Adipose tissue (tissue), 3 donors: ENCODE data around the gene DPF3. TPM values are rescaled to one million over a fixed set of nuclear protein-coding genes. Genes with fewer than 3 reads are reported as not detected.

Experiments used
- H3K27ac ChIP-seq: one replicate; pipeline ENCODE4 v1.5.1; 2013; ENCODE audit warnings: low read depth, low read length
- WGBS, 3 donors: extraction: QIAGEN DNeasy Blood & Tissue Kit; methylation state at CpG; one replicate each; pipeline ENCODE4 v1.1.7; 2013; 5-methylcytosine and 5-hydroxymethylcytosine counted together
- polyA plus RNA-seq, 3 donors: library from polyadenylated mRNA; stranded (reverse); fragments of 200-250 nt; gene quantifications; one replicate each; pipeline ENCODE4 v1.2.3, GENCODE V29; 2013
- donor health status: healthy with polysubstance abuse.
- donor health status: Bipolar disorder and iron deficiency.
- donor health status: healthy.

Gene DPF3
- polyA plus RNA-seq, 3 donors = 0.37 to 0.79 (median 0.41) TPM

DNA sequence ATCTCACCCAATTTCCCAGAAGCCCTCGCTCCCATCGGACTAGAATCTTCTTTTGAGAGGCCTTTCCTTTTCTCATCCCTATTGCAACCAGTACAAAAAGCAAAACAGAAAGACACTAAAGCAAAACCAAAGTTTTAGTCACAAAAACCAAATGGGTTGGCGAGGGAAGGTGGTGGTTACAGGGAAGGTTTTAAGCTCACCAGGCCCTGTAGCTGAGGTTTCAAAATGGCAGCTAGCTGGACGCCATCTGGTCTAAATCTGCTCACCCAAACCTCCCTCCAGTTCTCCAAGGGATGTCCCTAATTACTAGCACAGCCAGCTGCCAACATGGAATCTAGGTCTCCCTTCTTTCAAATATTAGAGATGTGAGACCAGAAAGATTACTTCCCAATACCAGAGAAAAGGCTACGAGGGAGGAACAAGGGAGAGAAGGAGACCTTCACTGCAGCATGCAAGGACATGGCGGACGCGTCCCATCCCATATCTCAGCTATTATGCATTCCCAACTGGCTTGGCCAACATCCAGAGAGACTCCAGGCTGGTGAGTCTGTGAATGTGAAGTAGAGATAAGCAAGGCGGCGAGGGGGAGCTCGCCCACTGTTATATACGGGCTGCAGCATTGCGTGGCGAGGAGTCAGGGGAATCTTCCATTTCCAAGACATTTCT is 70.8 kb downstream of the DPF3 start:
- H3K27ac ChIP-seq = no peak overlapping the region
- 87 to 95% (median 89%) methylated on average over 14 of the region's 14 CpGs for WGBS, 3 donors

GRCh38 chr14:72818998-72819397 is 74.9 kb downstream of the DPF3 start:
- WGBS, 3 donors = 82 to 96% (median 93%) methylated on average over 3 of the region's 3 CpGs
- H3K27ac ChIP-seq = no peak overlapping the region

GRCh38 chr14:72816287-72816686 is 77.6 kb downstream of the DPF3 start:
- WGBS, 3 donors = 82 to 86% (median 83%) methylated on average over 2 of the region's 2 CpGs
- no peak overlapping the region for H3K27ac ChIP-seq

DNA sequence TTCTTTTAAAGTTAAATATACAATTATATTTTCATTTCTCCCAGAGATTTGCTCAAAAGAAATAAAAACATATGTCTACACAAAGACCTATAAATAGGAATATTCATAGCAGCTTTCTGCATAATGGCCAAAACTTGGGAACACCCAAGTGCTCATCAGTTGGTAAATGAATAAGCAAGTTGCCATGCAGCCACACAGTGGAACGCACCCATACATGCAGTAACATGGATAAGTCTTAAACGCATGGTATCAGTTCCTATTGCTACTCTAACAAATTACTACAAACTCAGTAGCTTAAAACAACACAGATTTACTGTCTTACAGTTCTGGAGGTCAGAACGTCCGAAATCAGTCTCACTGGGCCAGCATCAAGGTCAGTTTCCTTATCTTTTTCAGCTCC is 78.5 kb downstream of the DPF3 start:
- H3K27ac ChIP-seq = no peak overlapping the region
- 64 to 74% (median 67%) methylated on average over 4 of the region's 4 CpGs for WGBS, 3 donors

GRCh38 chr14:72812292-72812851 is 81.5 kb downstream of the DPF3 start:
- H3K27ac ChIP-seq = no peak overlapping the region
- 73 to 81% (median 80%) methylated on average over 17 of the region's 17 CpGs for WGBS, 3 donors

GRCh38 chr14:72810201-72810600 is 83.7 kb downstream of the DPF3 start:
- WGBS, 3 donors = 74 to 87% (median 78%) methylated on average over 8 of the region's 8 CpGs
- H3K27ac ChIP-seq = no peak overlapping the region

GRCh38 chr14:72809063-72809462 is 84.8 kb downstream of the DPF3 start:
- H3K27ac ChIP-seq = no peak overlapping the region
- WGBS, 3 donors = 71 to 81% (median 74%) methylated on average over 6 of the region's 6 CpGs

DNA sequence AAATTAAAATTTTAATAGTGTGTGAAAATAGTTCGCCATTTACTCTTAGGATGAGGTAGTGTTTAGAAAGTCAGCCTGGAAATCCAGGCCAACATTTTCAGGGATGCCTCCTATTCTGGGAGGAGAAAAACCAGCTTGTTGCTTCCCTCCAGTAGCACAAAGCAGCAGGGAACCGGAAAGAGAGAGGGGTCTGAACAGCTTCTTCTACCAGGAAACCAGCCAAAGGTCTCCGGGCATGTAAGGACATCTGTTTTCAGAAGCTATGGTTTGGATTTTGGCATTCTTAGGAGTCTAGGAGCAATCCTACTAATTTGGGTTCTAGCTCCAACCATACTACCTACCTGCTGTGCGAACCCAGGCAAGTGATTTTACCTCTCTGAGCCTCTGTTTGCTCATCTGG is 85.3 kb downstream of the DPF3 start:
- H3K27ac ChIP-seq = no peak overlapping the region
- WGBS, 3 donors = 85 to 93% (median 88%) methylated on average over 4 of the region's 4 CpGs

DNA sequence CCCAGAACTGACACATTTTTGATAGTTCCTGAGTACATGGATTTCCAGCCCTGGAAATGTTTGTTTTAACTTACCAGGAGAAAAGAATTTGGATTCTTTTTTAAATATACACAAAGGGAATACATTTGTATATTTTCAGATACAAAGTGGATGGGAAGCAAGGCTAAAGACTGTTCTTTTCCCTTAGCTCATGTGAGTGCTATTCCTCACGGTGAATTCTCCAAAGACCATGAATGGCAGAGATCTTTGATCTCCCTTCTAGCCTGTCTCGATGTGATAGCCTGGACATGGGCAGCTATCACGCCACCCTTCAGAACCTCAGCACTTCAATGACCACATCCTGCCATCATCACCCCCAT is 91.3 kb downstream of the DPF3 start:
- no peak overlapping the region for H3K27ac ChIP-seq
- WGBS, 3 donors = 88 to 95% (median 92%) methylated on average over 3 of the region's 3 CpGs

GRCh38 chr14:72801836-72802587 is 91.9 kb downstream of the DPF3 start:
- H3K27ac ChIP-seq = no peak overlapping the region
- 85 to 96% (median 87%) methylated on average over 5 of the region's 5 CpGs for WGBS, 3 donors

GRCh38 chr14:72801381-72801812 is 92.5 kb downstream of the DPF3 start:
- 74 to 83% (median 80%) methylated on average over 4 of the region's 4 CpGs for WGBS, 3 donors
- H3K27ac ChIP-seq = no peak overlapping the region

GRCh38 chr14:72800848-72801370 is 93.0 kb downstream of the DPF3 start:
- no peak overlapping the region for H3K27ac ChIP-seq

GRCh38 chr14:72800296-72800695 is 93.6 kb downstream of the DPF3 start:
- no peak overlapping the region for H3K27ac ChIP-seq
- WGBS, 3 donors = 70 to 91% (median 85%) methylated on average over 2 of the region's 2 CpGs

More at GRCh38 chr14:72800848-72801370, 93.0 kb downstream of the DPF3 start:
- 66 to 83% (median 67%) methylated on average over 4 of the region's 4 CpGs for WGBS, 3 donors

DNA sequence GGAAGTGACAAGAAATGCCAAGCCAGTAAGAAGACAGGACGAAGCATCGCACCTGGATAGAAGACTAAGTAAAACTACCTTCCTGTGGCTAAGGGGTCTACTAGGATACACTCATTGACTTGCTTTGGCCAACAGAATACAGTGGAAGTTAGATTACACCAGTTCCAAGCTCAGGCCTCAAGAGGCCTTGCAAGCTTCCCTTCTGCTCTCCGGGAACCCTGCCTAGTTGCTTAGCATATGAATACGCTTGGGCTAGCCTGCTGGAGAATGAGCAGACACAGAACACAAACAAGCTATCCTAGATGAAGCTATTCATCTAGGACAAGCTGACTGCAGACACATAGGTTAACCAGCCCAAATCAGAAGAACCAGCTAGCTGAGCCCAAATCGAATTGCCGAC is 97.0 kb downstream of the DPF3 start:
- no peak overlapping the region for H3K27ac ChIP-seq
- 90 to 96% (median 96%) methylated on average over 6 of the region's 6 CpGs for WGBS, 3 donors

DNA sequence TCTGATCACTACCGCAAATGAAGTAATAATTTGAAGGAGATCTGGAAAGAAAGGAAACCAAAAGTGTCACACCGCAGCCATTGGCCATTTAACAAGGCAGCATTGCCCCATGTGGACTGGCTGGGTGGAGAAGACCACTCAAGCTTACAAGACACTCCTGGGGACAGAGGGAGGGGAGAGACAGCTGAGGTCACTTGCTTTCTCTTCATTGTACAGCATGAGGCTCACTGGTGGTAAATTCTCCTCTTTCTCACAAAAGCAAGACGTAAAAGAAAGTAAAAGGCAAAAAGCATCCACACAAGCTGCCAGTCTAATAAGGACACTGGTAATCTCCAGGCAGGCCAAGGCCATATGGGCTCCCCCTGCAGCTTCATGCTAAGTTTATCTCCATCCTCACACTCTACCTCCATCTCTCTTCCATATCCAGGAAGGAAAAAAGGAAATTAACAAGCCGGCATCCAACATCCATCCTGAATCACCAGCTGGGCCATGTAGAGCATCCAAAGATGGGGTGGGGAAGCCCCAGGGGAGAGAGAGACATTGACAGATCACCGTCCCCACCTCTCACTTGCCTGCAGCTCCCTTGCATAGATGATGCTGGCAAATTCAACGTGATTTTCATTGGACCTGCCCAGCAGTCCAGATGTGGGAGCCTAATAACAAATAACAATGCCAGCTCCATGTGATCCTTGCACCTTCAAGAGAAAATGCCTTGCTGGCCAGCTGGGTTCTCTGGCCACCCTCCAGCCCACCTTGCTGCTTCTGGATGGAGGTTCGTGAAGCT is 100.6 kb downstream of the DPF3 start:
- 78 to 84% (median 79%) methylated on average over 7 of the region's 7 CpGs for WGBS, 3 donors
- H3K27ac ChIP-seq = no peak overlapping the region

- H3K27ac ChIP-seq = no peak overlapping the region
- WGBS, 3 donors = 57 to 73% (median 69%) methylated on average over 14 to 16 of the region's 16 CpGs
Measured at GRCh38 chr14:72792051-72792788, 101.7 kb downstream of the DPF3 start.

DNA sequence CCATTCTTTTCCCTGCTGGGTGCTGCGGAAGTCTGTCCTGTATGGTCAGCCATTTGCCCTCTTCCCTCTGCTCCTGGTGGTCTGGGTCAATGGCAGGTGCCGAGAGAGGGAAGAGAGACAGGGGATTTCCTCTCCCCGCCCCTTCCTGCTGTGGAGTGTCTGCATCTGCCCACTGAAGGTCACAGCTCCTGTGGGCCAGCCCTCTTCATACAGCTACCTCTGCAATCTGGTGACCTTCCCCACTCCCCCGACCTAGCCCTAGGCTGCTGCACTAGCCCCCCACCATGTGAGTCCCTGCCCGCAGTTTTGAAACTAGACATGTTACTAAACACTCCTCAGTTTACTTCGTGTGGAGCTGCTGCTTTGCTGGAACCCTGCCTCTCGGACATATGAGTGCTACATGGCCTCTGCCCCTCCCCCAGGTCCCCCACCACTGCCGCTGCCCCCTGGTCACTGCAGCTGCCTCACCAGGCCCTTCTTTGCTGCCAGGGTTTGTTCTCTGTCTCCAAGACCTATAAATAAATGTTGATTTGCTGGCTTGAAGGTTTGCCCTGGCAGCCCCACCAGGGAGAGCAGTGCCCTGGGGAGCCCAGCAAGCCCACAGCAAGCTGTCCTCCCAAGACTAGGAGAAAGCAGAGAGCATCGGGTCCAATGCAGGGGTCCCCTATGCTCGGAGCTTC is 102.9 kb downstream of the DPF3 start:
- 76 to 90% (median 83%) methylated on average over 10 of the region's 10 CpGs for WGBS, 3 donors
- H3K27ac ChIP-seq = no peak overlapping the region
